H1 (cell line): Measurements from ENCODE around the gene PAFAH1B1. TPM values are rescaled to one million over a fixed set of nuclear protein-coding genes. Genes with fewer than 3 reads are reported as not detected.

Experiments
- CTCF ChIA-PET: fragments of 300-600 bp; sonication (Branson Sonifier 250); formaldehyde crosslinking; loops from one replicate; lab custom pipeline; 2021; ENCODE audit not compliant: partially characterized antibody; lab: Charles Lee
- POLR2A ChIA-PET: fragments of 300-600 bp; sonication (Branson Sonifier 250); formaldehyde crosslinking; loops from one replicate; lab custom pipeline; 2021; ENCODE audit warnings: inconsistent platforms; ENCODE audit not compliant: partially characterized antibody; lab: Charles Lee
- DNase-seq, 2 experiments: peaks; one replicate each; pipeline versions ENCODE4 v3.0.0 to v3.0.0-alpha.2; 2010 to 2022; ENCODE audit warnings: low spot score in 2 of 2, low read depth in 1 of 2, mixed read lengths in 1 of 2
- FAIRE-seq: peaks from 2 replicates; lab custom pipeline; 2011; peaks lifted over from hg19 to GRCh38; lab: Jason Lieb, UNC
- H2AFZ ChIP-seq: 2 replicates; pipeline ENCODE4 v1.8.1; 2012; ENCODE audit warnings: low read length, inconsistent platforms
- H2AK5ac ChIP-seq: 2 replicates; pipeline ENCODE4 v1.6.1; 2013; ENCODE audit warnings: low read depth, low read length
- H2BK120ac ChIP-seq: replicated peaks from 2 replicates; pipeline ENCODE3; 2013; ENCODE audit warnings: low read depth, low read length, inconsistent platforms
- H2BK12ac ChIP-seq: 2 replicates; pipeline ENCODE4 v1.6.1; 2013; ENCODE audit warnings: low read depth, low read length
- H2BK15ac ChIP-seq: 2 replicates; pipeline ENCODE4 v1.6.1; 2013; ENCODE audit warnings: low read length
- H2BK20ac ChIP-seq: 2 replicates; pipeline ENCODE4 v1.6.1; 2013; ENCODE audit warnings: low read length
- H2BK5ac ChIP-seq: 2 replicates; pipeline ENCODE4 v1.6.1; 2013; ENCODE audit warnings: low read depth, low read length
- H3K14ac ChIP-seq: 2 replicates; pipeline ENCODE4 v1.6.1; 2013; ENCODE audit warnings: inconsistent platforms; ENCODE audit not compliant: insufficient read length
- H3K18ac ChIP-seq: 2 replicates; pipeline ENCODE4 v1.6.1; 2013; ENCODE audit warnings: low read length; ENCODE audit errors: extremely low read depth
- H3K23ac ChIP-seq: 2 replicates; pipeline ENCODE4 v1.6.1; 2013; ENCODE audit warnings: inconsistent platforms; ENCODE audit not compliant: insufficient read length
- H3K23me2 ChIP-seq: 2 replicates; pipeline ENCODE4 v1.6.1; 2013; ENCODE audit warnings: low read depth, low read length
- H3K27ac ChIP-seq: 2 replicates; pipeline ENCODE4 v1.6.1; 2011; ENCODE audit warnings: low read depth, low read length, inconsistent platforms
- H3K27me3 ChIP-seq, 4 experiments: replicated peaks in 1 of 4; 1 replicate in 1 of 4; 2 replicates in 3 of 4; pipeline versions ENCODE4 v1.6.1 to v1.8.1; 2011 to 2013; ENCODE audit warnings: low read length in 3 of 4, mild to moderate bottlenecking in 3 of 4, inconsistent platforms in 2 of 4, mixed read lengths in 2 of 4, moderate library complexity in 1 of 4; ENCODE audit not compliant: control insufficient read depth in 3 of 4, insufficient read depth in 3 of 4; ENCODE audit errors: extremely low read depth in 1 of 4
- H3K36me3 ChIP-seq, 4 experiments: 2 replicates each; pipeline versions ENCODE4 v1.6.1 to v1.8.1; 2011 to 2013; ENCODE audit warnings: mild to moderate bottlenecking in 4 of 4, low read length in 3 of 4, moderate library complexity in 2 of 4, control low read depth in 1 of 4, inconsistent platforms in 1 of 4; ENCODE audit not compliant: insufficient read depth in 4 of 4, control insufficient read depth in 2 of 4
- H3K4ac ChIP-seq: replicated peaks from 2 replicates; pipeline ENCODE3; 2013; ENCODE audit warnings: low read length, low read depth, mixed read lengths, inconsistent platforms; ENCODE audit not compliant: insufficient read length
- H3K4me1 ChIP-seq, 4 experiments: replicated peaks in 1 of 4; 1 replicate in 1 of 4; 2 replicates in 3 of 4; pipeline versions ENCODE4 v1.6.1 to v1.8.1; 2011 to 2013; ENCODE audit warnings: low read length in 3 of 4, inconsistent platforms in 2 of 4, mixed read lengths in 1 of 4; ENCODE audit not compliant: insufficient read depth in 4 of 4, control insufficient read depth in 3 of 4
- H3K4me2 ChIP-seq, 2 experiments: 2 replicates each; pipeline versions ENCODE4 v1.6.1 to v1.8.1; 2011 to 2013; ENCODE audit warnings: low read depth in 2 of 2, low read length in 2 of 2, control low read depth in 1 of 2, inconsistent platforms in 1 of 2, mild to moderate bottlenecking in 1 of 2; ENCODE audit not compliant: insufficient read depth in 1 of 2
- H3K4me3 ChIP-seq, 4 experiments: fragments of 200-600, 300-600 bp in 1 of 4; sonication (generic), shearing (Covaris generic), sonication (Bioruptor Twin) in 1 of 4; 2 replicates each; pipeline versions ENCODE4 v1.5.1 to v1.8.1; 2011 to 2016; ENCODE audit warnings: low read length in 4 of 4, low read depth in 3 of 4, control low read depth in 2 of 4, inconsistent platforms in 2 of 4, mild to moderate bottlenecking in 2 of 4, mixed read lengths in 1 of 4, moderate library complexity in 1 of 4; ENCODE audit not compliant: insufficient read depth in 2 of 4; ENCODE audit errors: extremely low read depth in 1 of 4
- H3K56ac ChIP-seq: replicated peaks from 2 replicates; pipeline ENCODE3; 2013; ENCODE audit warnings: low read depth, mild to moderate bottlenecking, mixed read lengths, low read length, inconsistent platforms; ENCODE audit not compliant: insufficient read length
- H3K79me1 ChIP-seq: 2 replicates; pipeline ENCODE4 v1.6.1; 2013; ENCODE audit warnings: low read depth, low read length, control low read depth
- H3K79me2 ChIP-seq, 2 experiments: 2 replicates each; pipeline versions ENCODE4 v1.6.1 to v1.8.1; 2012 to 2013; ENCODE audit warnings: low read length in 2 of 2, mild to moderate bottlenecking in 2 of 2, inconsistent platforms in 1 of 2; ENCODE audit not compliant: insufficient read depth in 2 of 2, control insufficient read depth in 1 of 2
- H3K9ac ChIP-seq, 4 experiments: replicated peaks in 1 of 4; 1 replicate in 1 of 4; 2 replicates in 3 of 4; pipeline versions ENCODE4 v1.6.1 to v1.8.1; 2011 to 2013; ENCODE audit warnings: low read depth in 3 of 4, low read length in 3 of 4, control low read depth in 2 of 4, mild to moderate bottlenecking in 2 of 4, moderate library complexity in 2 of 4, inconsistent platforms in 1 of 4; ENCODE audit errors: extremely low read depth in 1 of 4
- H3K9me3 ChIP-seq, 2 experiments: 2 replicates each; pipeline versions ENCODE4 v1.6.1 to v1.8.1; 2012 to 2013; ENCODE audit warnings: mild to moderate bottlenecking in 2 of 2, moderate library complexity in 2 of 2, control low read depth in 1 of 2, inconsistent platforms in 1 of 2, low read depth in 1 of 2, low read length in 1 of 2, mixed read lengths in 1 of 2; ENCODE audit not compliant: insufficient read depth in 2 of 2
- H4K20me1 ChIP-seq, 2 experiments: replicated peaks in 1 of 2; 2 replicates each; pipeline versions ENCODE3 to v1.8.1; 2011 to 2013; ENCODE audit warnings: inconsistent platforms in 2 of 2, low read length in 2 of 2, mild to moderate bottlenecking in 1 of 2; ENCODE audit not compliant: insufficient read depth in 2 of 2, control insufficient read depth in 1 of 2
- H4K5ac ChIP-seq: 2 replicates; pipeline ENCODE4 v1.6.1; 2013; ENCODE audit warnings: low read length, low read depth, mixed read lengths, inconsistent platforms; ENCODE audit not compliant: insufficient read length
- H4K8ac ChIP-seq: 2 replicates; pipeline ENCODE4 v1.8.0; 2013; ENCODE audit warnings: mild to moderate bottlenecking, moderate library complexity, low read length, inconsistent platforms; ENCODE audit not compliant: insufficient read depth; ENCODE audit errors: extremely low read depth
- H4K91ac ChIP-seq: replicated peaks from 2 replicates; pipeline ENCODE3; 2013; ENCODE audit warnings: low read length, mixed read lengths, inconsistent platforms; ENCODE audit not compliant: insufficient read length
- ASH2L ChIP-seq: fragments of 200-600, 300-600 bp; sonication (generic); IDR thresholded peaks from one replicate; pipeline ENCODE4 v1.7.1; 2017; ENCODE audit warnings: low read length
- CHD2 ChIP-seq: IDR thresholded peaks from 2 replicates; pipeline ENCODE4 v1.6.1; 2012; ENCODE audit warnings: low read length, improper control_type of control experiment
- CREB1 ChIP-seq: IDR thresholded peaks from 2 replicates; pipeline ENCODE4 v1.6.1; 2012; ENCODE audit warnings: inconsistent platforms
- CTBP2 ChIP-seq: IDR thresholded peaks from 2 replicates; pipeline ENCODE4 v1.7.0; 2011; ENCODE audit warnings: borderline replicate concordance, mild to moderate bottlenecking, moderate library complexity, mixed read lengths, low read length; ENCODE audit not compliant: insufficient read depth, insufficient read length
- HDAC6 ChIP-seq: IDR thresholded peaks from one replicate; pipeline ENCODE4 v1.7.1; 2012; ENCODE audit warnings: low read depth, mild to moderate bottlenecking, inconsistent platforms, low read length, moderate library complexity
- SIX5 ChIP-seq: IDR thresholded peaks from 2 replicates; pipeline ENCODE4 v1.6.1; 2011; ENCODE audit warnings: mild to moderate bottlenecking, low read depth, low read length
- SP1 ChIP-seq: IDR thresholded peaks from 2 replicates; pipeline ENCODE4 v1.6.1; 2011; ENCODE audit warnings: low read depth, low read length
- SP2 ChIP-seq: IDR thresholded peaks from 2 replicates; pipeline ENCODE4 v1.6.1; 2012; ENCODE audit warnings: mild to moderate bottlenecking, low read length, inconsistent platforms
- TAF7 ChIP-seq: optimal IDR thresholded peaks from 2 replicates; pipeline ENCODE3; 2011; ENCODE audit warnings: low read depth, mild to moderate bottlenecking, inconsistent platforms, low read length, moderate library complexity, borderline replicate concordance
- WGBS, 2 experiments: shearing (Covaris generic) in 1 of 2; methylation state at CpG; one replicate each; pipeline versions ENCODE4 v1.1.6 to v1.1.7; 2013 to 2015; ENCODE audit warnings: low lambda C conversion rate in 2 of 2, mixed read lengths in 2 of 2, inconsistent platforms in 1 of 2, low coverage in 1 of 2, missing lambda C conversion rate in 1 of 2; ENCODE audit not compliant: insufficient replicate concordance in 2 of 2, insufficient coverage in 1 of 2, insufficient read length in 1 of 2; ENCODE audit errors: extremely low coverage in 1 of 2, missing lambda C conversion rate in 1 of 2; 5-methylcytosine and 5-hydroxymethylcytosine counted together
- polyA plus RNA-seq, 7 experiments: library from polyadenylated mRNA; depleted of rRNA in 3 of 7; stranded (reverse) in 5 of 7; unstranded in 2 of 7; fragments of >200 nt in 5 of 7; fragments of 200-250 nt in 2 of 7; gene quantifications; 1 replicate in 5 of 7; 2 replicates in 1 of 7; 4 replicates in 1 of 7; pipeline versions ENCODE4 v1.2.1 to v1.2.3, GENCODE V29; 2011 to 2013; ENCODE audit warnings: missing spikeins in 2 of 7, mixed read lengths in 2 of 7
- total RNA-seq: library from RNA; stranded (reverse); fragmentation: NEBNext Ultra II Directional; extraction: Animal tissue kit (Norgen Biotek cat#: 25700); gene quantifications from 2 replicates; pipeline ENCODE4 v1.2.1, GENCODE V29; 2021

PAFAH1B1 gene
- total and polyA plus RNA-seq, 2 of the 8 experiments (the other 6 are each of a cell fraction or from before 2014, with no cell fraction given): 42.0 to 152 TPM

DNA sequence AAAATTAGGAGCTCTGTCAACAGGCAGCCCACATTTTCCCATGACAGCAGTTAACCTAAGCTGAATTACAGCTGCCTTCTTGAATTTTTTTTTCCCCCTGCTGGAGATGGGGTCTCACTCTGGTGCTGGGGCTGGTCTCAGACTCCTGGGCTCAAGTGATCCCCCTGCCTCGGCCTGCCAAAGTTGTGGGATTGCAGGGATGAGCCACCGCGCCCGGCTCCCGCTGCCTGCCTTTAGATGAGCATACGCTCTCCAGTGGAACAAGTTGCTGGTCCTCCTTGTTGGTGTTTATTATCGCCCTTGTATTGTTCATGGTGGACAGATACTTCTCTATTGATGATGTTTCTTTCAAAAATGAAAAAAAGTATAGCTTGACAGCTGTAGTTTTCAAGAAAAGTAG, 15.6 kb downstream of the PAFAH1B1 start:
- H2BK5ac ChIP-seq: no peak overlapping the region
- H2AK5ac ChIP-seq: no peak overlapping the region
- CTCF ChIA-PET: interaction anchor here (0.9 to 1.2 kb wide), 4 partner anchors 9 to 85 kb away, joined by 3 to 4 read pairs (median 4); no protein-coding TSS in a partner anchor
- no peak overlapping the region for H3K23ac ChIP-seq
- DNase-seq (no peak), FAIRE-seq (no peak)
- H3K4me2 ChIP-seq: no peak overlapping the region
- no peak overlapping the region for H2BK120ac ChIP-seq
- H4K20me1 ChIP-seq: peaks cover 12 to 23% of the 10 kb centered on the region in 2 experiments
- 90% methylated on average over 7 of the region's 7 CpGs; no CpG with 5 or more reads in 1 of the 2 experiments for WGBS, 2 experiments
- peaks cover 4% of the 10 kb centered on the region; the same call in 1 of the 2 replicates for H3K79me1 ChIP-seq
- no peak overlapping the region for H4K8ac ChIP-seq
- H3K4me3 ChIP-seq: no peak overlapping the region
- no peak overlapping the region for H2AFZ ChIP-seq
- no peaks in the 10 kb centered on the region for H3K27me3 ChIP-seq
- no peak overlapping the region for H4K91ac ChIP-seq
- no peak overlapping the region for H3K4ac ChIP-seq
- H3K56ac ChIP-seq: no peak overlapping the region
- peaks cover 39 to 99% of the 10 kb centered on the region in 2 experiments for H3K79me2 ChIP-seq
- H3K23me2 ChIP-seq: no peaks in the 10 kb centered on the region
- POLR2A ChIA-PET: interaction anchor here (0.6 to 1.8 kb wide), 3 partner anchors 15 to 211 kb away, joined by 3 to 5 read pairs (median 4); partner anchors contain the start of gene PAFAH1B1
- H2BK20ac ChIP-seq: no peak overlapping the region
- no peak overlapping the region for H4K5ac ChIP-seq
- H3K27ac ChIP-seq: no peak overlapping the region
- H2BK15ac ChIP-seq: no peak overlapping the region
- H3K9me3 ChIP-seq: no peaks in the 10 kb centered on the region
- no peak overlapping the region for H3K14ac ChIP-seq
- H3K36me3 ChIP-seq: no peaks in the 10 kb centered on the region
- no peak overlapping the region for H2BK12ac ChIP-seq
- peaks cover 0 to 4% (median 0%) of the 10 kb centered on the region in 4 experiments; a peak in 1 of 7 replicates for H3K4me1 ChIP-seq
- H3K9ac ChIP-seq: no peak overlapping the region
- no peak overlapping the region for H3K18ac ChIP-seq
- TF ChIP-seq CTBP2: no peak
- TF ChIP-seq CREB1: no peak
- TF ChIP-seq SP1: no peak
- TF ChIP-seq SIX5: no peak
- TF ChIP-seq ASH2L: no peak
- TF ChIP-seq TAF7: no peak
- TF ChIP-seq SP2: no peak
- TF ChIP-seq HDAC6: no peak
- no peak for TF ChIP-seq CHD2
